ENCODE data around the gene USP36.

The USP36 gene

DNA sequence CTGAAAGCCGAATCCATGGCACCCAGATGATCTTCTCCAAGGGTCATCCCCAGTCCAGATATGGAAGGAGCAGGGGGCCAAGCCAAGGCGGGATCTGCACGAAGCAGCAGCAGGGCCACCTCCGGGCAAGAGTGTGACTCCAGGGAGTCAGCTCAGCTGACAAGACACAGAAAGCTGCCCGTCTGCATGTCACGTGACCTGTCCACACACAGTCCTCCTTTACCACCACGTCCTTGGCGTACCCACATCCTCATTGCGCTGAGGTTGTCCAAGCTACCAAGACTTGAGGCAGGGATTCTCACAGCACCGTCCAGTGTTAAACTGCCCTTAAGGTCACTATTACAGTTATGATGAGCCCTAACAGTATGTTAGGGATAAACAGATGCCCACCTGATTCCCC is 47.2 kb downstream of the USP36 start:
- DNase-seq (ENCODE audit: low read depth), result no peak
- no peak overlapping the region for H3K4me3 ChIP-seq (ENCODE audit: low read depth, low read length)
- TF ChIP-seq, protein P1, sequence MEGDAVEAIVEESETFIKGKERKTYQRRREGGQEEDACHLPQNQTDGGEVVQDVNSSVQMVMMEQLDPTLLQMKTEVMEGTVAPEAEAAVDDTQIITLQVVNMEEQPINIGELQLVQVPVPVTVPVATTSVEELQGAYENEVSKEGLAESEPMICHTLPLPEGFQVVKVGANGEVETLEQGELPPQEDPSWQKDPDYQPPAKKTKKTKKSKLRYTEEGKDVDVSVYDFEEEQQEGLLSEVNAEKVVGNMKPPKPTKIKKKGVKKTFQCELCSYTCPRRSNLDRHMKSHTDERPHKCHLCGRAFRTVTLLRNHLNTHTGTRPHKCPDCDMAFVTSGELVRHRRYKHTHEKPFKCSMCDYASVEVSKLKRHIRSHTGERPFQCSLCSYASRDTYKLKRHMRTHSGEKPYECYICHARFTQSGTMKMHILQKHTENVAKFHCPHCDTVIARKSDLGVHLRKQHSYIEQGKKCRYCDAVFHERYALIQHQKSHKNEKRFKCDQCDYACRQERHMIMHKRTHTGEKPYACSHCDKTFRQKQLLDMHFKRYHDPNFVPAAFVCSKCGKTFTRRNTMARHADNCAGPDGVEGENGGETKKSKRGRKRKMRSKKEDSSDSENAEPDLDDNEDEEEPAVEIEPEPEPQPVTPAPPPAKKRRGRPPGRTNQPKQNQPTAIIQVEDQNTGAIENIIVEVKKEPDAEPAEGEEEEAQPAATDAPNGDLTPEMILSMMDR (IDR thresholded peaks at IDR 0.05; ENCODE audit: low read depth, low read length, missing control alignments), result no peak

DNA sequence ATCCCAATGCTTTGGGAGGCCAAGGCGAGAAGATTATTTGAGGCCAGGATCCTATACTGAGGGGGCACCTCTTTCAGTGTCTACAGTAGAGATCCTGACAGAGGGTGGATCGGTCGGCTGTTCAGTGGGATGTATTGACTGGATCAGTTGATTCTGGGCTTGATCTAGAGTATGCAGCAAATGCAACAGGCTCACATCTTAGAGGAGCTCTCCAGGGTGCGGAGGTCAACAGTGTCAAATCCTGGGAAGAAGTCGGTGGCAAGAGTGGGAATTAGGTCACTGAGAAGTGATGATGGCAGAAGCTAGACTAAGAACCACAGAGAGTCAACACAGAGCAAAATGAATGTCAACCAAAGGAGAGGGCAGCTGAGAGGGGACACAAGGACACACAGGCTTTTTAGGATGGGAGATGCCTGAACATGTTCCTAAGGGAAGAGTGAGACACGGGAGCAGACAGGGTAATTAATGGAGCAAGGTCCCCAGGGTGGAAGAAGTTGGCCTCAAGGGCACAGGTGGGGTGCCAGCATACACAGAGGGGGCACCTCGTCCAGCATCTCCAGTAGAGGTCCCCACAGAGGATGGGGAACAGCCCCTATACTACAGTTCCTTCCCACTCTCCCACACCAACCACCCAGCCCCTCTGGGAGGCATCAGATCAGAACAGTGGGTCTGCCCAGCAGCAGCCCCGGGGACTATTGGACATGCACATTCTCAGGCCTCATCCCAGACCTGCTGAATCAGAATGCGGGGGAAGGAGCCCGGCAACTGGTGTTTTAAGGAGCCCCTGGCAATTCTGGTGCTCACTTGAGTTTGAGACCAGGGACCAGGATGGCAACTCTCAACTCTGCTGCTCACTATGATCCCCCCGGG is 48.5 kb downstream of the USP36 start:
- TF ChIP-seq, protein P1 (IDR thresholded peaks at IDR 0.05; ENCODE audit: low read depth, low read length, missing control alignments), result no peak
- no peak for DNase-seq (ENCODE audit: low read depth)

DNA sequence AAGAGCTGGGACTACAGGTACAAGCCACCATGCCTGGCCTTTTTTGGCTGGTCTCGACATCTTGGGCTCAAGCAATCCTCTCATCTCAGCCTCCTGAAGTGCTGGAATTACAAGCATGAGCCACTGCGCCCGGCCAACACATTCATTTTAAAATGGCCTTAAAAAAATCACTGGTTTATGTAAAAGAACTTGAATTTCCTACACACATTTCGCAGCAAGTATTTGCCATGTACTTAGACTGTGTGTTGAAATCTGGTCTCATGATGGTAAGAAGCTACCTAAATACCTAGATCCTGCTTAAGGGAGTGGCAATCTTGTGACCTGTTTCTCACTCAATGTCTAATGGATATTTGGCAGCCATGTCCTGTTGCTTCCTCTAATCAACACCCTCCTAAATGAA is 50.1 kb downstream of the USP36 start:
- no peak for DNase-seq (ENCODE audit: low read depth)
- no peak overlapping the region for H3K4me3 ChIP-seq (ENCODE audit: low read depth, low read length)
- TF ChIP-seq, protein P1 (IDR thresholded peaks at IDR 0.05; ENCODE audit: low read depth, low read length, missing control alignments), result no peak

More for the DNA sequence above, 48.5 kb downstream of the USP36 start:
- H3K4me3 ChIP-seq (ENCODE audit: low read depth, low read length), result no peak overlapping the region

DNA sequence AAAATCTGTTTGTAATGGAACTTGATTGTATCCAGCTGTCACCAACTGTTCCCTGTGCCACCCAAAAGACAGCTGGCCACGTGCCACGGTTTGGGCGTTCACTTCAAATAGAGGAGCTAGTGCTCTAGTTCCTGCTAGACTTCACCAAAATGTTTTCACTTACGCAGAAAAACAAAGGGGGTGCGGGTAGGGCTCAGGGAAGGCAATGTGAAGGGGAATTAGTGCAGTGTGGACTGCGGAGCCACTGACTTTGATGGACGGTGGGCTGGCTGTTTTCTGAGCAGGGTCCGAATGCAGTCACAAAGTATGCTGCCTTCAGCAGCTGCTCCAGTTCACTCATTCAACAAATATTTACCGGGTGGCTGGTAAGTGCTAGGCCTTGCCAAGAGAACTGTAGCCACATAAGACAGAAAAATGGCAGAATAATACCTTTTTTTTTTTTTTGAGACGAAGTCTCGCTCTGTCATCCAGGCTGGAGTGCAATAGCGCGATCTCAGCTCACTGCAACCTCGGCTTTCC is 50.9 kb downstream of the USP36 start:
- no peak for DNase-seq (ENCODE audit: low read depth)
- TF ChIP-seq, protein P1 (IDR thresholded peaks at IDR 0.05; ENCODE audit: low read depth, low read length, missing control alignments), result no peak

DNA sequence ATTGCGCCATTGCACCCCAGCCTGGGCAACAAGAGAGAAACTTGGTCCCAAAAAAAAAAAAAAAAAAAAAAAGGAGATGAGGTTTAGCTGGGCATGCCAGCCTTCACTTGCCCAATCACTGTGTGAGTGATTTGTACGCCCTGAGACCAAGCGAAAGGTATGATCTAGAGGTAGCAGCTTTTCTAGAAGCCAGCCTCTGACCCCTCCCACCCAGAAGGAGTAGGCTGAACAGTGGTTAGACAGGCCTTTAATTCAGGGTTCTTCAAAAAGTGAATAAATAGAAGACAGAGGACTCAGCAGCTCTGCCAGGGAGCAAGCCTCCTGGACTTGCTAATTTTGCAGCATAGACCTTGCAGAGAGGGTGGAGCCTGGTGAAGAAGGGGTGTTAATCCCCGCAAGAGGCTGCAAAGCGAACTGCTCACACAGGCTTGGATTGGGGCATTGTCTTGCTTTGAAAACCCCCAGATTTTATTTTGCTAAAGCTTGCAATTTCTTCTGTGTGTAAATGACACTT is 51.4 kb downstream of the USP36 start:
- DNase-seq (ENCODE audit: low read depth), result no peak
- TF ChIP-seq, protein P1 (IDR thresholded peaks at IDR 0.05; ENCODE audit: low read depth, low read length, missing control alignments), result no peak
- H3K4me3 ChIP-seq (ENCODE audit: low read depth, low read length), result no peak overlapping the region

More for the DNA sequence above, 50.9 kb downstream of the USP36 start:
- H3K4me3 ChIP-seq (ENCODE audit: low read depth, low read length), result no peak overlapping the region

DNA sequence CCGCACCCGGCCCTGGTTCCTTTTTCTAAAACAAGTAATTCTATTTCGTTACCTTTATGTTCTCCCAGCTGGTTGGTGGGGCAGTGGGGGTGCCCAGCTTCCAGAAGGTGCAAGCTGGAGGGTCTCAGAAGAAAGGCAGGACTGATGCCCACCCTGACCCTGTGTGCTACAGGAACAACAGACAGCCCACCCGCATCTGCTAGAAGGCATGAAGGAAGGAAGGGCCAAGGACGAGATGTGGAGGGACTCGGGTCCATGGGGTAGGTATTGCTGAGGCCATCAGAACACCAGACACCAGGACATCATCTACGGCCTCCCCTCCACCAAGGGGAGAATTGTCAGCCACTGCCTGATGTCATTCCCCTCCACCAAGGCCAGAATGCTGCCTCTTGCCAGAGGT is 52.2 kb downstream of the USP36 start:
- H3K4me3 ChIP-seq (ENCODE audit: low read depth, low read length), result no peak overlapping the region
- no peak for DNase-seq (ENCODE audit: low read depth)
- TF ChIP-seq, protein P1 (IDR thresholded peaks at IDR 0.05; ENCODE audit: low read depth, low read length, missing control alignments), result no peak
